ENCODE measurements around the gene SPRED1. TPM values are rescaled to one million over a fixed set of nuclear protein-coding genes. Genes with fewer than 3 reads are reported as not detected.
"Not testable (repeated sequence)": the region's sequence is repeated elsewhere in the genome, so short reads cannot be mapped to it uniquely, and the experiment has no call there.

SPRED1 gene
- polyA plus RNA-seq, 1 experiment, result 15.1 TPM

DNA sequence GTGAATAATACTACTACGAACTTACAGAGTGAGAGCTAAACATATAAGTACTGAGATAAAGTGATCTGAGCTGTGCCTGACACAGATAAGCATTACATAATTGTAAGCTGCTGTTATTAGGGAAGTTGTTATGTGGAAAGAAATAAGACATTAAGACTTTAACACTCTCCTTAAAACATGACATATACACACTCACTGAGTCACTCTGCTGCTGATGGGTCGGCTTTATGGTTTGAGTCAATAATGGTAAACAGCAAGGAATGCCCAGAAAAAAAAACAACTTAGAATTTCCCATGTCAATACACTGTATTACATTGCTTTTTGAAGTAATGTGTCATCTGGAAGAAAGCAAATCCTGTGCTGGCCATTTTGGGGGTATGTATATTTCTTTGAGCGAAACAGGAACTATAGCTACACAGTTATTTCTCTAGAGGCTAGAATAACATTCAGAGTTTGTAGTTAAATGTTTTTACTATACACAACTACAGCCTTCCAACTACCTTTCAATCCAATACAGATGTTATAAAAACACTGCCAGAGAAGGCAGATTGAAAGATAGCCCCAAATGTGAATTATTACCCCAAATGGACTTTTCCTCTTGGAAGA is 22.8 kb upstream of the SPRED1 start:
- TF ChIP-seq, protein P1, sequence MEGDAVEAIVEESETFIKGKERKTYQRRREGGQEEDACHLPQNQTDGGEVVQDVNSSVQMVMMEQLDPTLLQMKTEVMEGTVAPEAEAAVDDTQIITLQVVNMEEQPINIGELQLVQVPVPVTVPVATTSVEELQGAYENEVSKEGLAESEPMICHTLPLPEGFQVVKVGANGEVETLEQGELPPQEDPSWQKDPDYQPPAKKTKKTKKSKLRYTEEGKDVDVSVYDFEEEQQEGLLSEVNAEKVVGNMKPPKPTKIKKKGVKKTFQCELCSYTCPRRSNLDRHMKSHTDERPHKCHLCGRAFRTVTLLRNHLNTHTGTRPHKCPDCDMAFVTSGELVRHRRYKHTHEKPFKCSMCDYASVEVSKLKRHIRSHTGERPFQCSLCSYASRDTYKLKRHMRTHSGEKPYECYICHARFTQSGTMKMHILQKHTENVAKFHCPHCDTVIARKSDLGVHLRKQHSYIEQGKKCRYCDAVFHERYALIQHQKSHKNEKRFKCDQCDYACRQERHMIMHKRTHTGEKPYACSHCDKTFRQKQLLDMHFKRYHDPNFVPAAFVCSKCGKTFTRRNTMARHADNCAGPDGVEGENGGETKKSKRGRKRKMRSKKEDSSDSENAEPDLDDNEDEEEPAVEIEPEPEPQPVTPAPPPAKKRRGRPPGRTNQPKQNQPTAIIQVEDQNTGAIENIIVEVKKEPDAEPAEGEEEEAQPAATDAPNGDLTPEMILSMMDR (IDR thresholded peaks at IDR 0.05; ENCODE audit: low read depth, low read length), result no peak
- no peak overlapping the region for H3K4me3 ChIP-seq (ENCODE audit: low read depth, low read length)
- ChIA-PET POLR2A (no interaction called here), CTCF (no interaction called here)
- no peaks in the 10 kb centered on the region for H3K27me3 ChIP-seq (ENCODE audit: control insufficient read depth, insufficient read depth, low read length)
- no peak for DNase-seq (ENCODE audit: low read depth, low spot score)
- no peak overlapping the region for H3K27ac ChIP-seq (ENCODE audit: low read depth, low read length)
- no peaks in the 10 kb centered on the region for H3K9me3 ChIP-seq (ENCODE audit: control insufficient read depth, insufficient read depth, low read length)

DNA sequence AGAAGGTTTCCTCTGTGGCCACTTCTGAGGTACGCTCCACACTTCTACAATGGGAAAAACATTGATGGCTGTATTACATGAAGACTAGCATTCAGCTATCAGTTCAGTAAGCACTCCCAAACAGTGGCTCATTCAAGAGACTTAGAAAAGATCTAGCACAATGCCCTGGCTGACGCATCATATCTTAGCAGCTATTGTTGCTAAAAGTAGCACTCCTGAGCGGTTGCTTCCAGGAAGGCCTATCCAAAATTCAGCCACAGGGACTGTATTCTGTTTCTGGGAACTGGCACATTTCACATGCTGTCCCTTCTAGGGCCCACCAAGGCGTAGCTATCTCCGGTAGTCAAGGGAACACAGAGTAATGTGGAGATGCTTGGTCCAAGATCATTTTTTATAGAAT is 21.2 kb upstream of the SPRED1 start:
- no peak overlapping the region for H3K4me3 ChIP-seq (ENCODE audit: low read depth, low read length)
- ChIA-PET CTCF (no interaction called here), POLR2A (no interaction called here)
- no peak overlapping the region for H3K27ac ChIP-seq (ENCODE audit: low read depth, low read length)
- H3K27me3 ChIP-seq (ENCODE audit: control insufficient read depth, insufficient read depth, low read length), result no peaks in the 10 kb centered on the region
- no peak for DNase-seq (ENCODE audit: low read depth, low spot score)
- H3K9me3 ChIP-seq (ENCODE audit: control insufficient read depth, insufficient read depth, low read length), result no peaks in the 10 kb centered on the region
- TF ChIP-seq, protein P1 (IDR thresholded peaks at IDR 0.05; ENCODE audit: low read depth, low read length), result no peak

DNA sequence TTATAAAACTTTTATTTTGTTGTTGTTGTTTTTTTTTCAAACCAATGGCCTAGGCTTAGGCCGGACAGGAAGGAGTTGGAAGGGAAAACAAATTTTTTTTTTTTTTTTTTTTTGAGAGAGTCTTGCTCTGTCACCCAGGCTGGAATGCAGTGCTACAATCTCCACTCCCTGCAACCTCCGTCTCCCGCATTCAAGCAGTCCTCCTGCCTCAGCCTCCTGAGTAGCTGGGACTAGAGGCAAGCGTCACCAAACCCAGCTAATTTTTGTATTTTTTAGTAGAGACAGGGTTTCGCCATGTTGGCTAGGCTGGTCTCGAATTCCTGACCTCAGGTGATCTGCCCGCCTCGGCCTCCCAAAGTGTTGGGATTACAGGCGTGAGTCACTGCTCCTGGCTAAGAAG is 15.6 kb upstream of the SPRED1 start:
- H3K27ac ChIP-seq (ENCODE audit: low read depth, low read length); H3K4me3 ChIP-seq (ENCODE audit: low read depth, low read length); H3K27me3 ChIP-seq (ENCODE audit: control insufficient read depth, insufficient read depth, low read length); DNase-seq (ENCODE audit: low read depth, low spot score); H3K9me3 ChIP-seq (ENCODE audit: control insufficient read depth, insufficient read depth, low read length); POLR2A ChIA-PET: not testable (repeated sequence)
- CTCF ChIA-PET, result interaction anchor here (0.7 kb wide), 1 partner anchor 469 kb away, joined by 6 read pairs; no protein-coding TSS in a partner anchor

DNA sequence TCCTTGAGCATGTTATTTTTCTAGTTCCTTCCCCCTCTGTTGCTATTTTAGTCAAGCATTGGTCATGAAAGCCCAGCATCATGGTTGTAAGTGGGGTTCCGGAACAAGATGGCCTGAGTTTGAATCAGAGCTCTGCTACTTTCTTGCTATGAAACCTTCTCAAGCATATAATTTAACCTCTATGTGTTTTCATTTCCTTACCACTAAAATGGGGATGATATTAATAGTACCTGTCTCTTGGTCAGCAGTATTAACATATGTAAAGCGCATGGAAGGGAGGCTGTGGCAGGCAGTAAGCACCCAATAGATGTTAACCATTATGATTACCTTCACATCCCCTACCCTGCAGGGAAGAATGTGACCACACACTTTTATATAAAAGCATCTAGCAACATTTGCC is 14.3 kb upstream of the SPRED1 start:
- Histone ChIP-seq H3K27ac (ENCODE audit: low read depth, low read length) (no peak overlapping the region), H3K9me3 (ENCODE audit: control insufficient read depth, insufficient read depth, low read length) (no peaks in the 10 kb centered on the region), H3K4me3 (ENCODE audit: low read depth, low read length) (no peak overlapping the region), H3K27me3 (ENCODE audit: control insufficient read depth, insufficient read depth, low read length) (no peaks in the 10 kb centered on the region)
- no peak for DNase-seq (ENCODE audit: low read depth, low spot score)
- POLR2A ChIA-PET, result no interaction called here
- TF ChIP-seq, protein P1 (IDR thresholded peaks at IDR 0.05; ENCODE audit: low read depth, low read length), result no peak
- CTCF ChIA-PET, result no interaction called here

DNA sequence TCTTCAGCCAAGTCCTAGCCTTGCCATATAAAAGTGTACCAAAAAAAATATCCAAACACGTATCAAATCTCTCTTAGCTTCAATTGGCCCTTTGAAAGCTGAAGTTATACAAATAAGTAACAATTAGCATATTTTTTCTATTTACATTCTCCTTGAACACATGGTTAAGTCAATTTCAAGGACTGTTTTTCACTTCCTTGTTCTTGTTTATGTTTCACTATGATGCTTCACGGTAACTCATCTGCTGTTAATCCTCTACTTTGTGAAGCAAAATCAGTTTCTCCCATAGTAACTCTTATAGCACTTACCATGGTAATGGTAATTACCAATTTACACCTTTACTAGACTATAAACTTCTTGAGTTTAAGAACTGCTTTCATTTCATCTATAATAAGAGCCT is 10.6 kb upstream of the SPRED1 start:
- TF ChIP-seq, protein P1 (IDR thresholded peaks at IDR 0.05; ENCODE audit: low read depth, low read length), result no peak
- Histone ChIP-seq H3K4me3 (ENCODE audit: low read depth, low read length) (no peak overlapping the region), H3K9me3 (ENCODE audit: control insufficient read depth, insufficient read depth, low read length) (no peaks in the 10 kb centered on the region), H3K27me3 (ENCODE audit: control insufficient read depth, insufficient read depth, low read length) (no peaks in the 10 kb centered on the region), H3K27ac (ENCODE audit: low read depth, low read length) (no peak overlapping the region)
- no peak for DNase-seq (ENCODE audit: low read depth, low spot score)
- POLR2A ChIA-PET, result no interaction called here
- CTCF ChIA-PET, result interaction anchor here (0.5 kb wide), 1 partner anchor 9 kb away, joined by 3 read pairs; no protein-coding TSS in a partner anchor

Data from AG04450 (cell line).